K562 (cell line): ENCODE data around the gene VSTM2B. TPM values are rescaled to one million over a fixed set of nuclear protein-coding genes. Genes with fewer than 3 reads are reported as not detected.

ENCODE experiments used
- ATF7 ChIP-seq: fragments of 450-650 bp; IDR thresholded peaks from 2 replicates; pipeline ENCODE4 v1.7.1; 2014; ENCODE audit warnings: mild to moderate bottlenecking, moderate library complexity
- CBFA2T2 ChIP-seq: fragments of 450-650 bp; conservative IDR thresholded peaks from 2 replicates; pipeline ENCODE4 v1.6.1; 2017; ENCODE audit warnings: mild to moderate bottlenecking
- ELK1 ChIP-seq: sonication (generic); formaldehyde crosslinking; IDR thresholded peaks from 2 replicates; pipeline ENCODE4 v1.8.1; 2022; ENCODE audit warnings: missing genetic modification reagents
- MGA ChIP-seq: fragments of 450-650 bp; IDR thresholded peaks from 2 replicates; pipeline ENCODE4 v1.6.1; 2016; ENCODE audit warnings: mild to moderate bottlenecking, moderate library complexity
- ZFP30 ChIP-seq: fragments of 250-450 bp; sonication (Bioruptor Pico); IDR thresholded peaks from 2 replicates; pipeline ENCODE4 v1.8.0; 2022; ENCODE audit warnings: moderate library complexity, mild to moderate bottlenecking, inconsistent platforms, borderline replicate concordance
- polyA plus RNA-seq, 8 experiments: library from polyadenylated mRNA; depleted of rRNA in 4 of 8; stranded (reverse) in 5 of 8; unstranded in 3 of 8; fragments of >200 nt; fragmentation: Nextera tagmentation in 2 of 8; fragmentation: Illumina TruSeq in 1 of 8; extraction: Ambion mirVana in 2 of 8; extraction: Trizol in 1 of 8; gene quantifications; 2 replicates each; pipeline versions ENCODE4 v1.2.1 to v1.2.3, GENCODE V29; 2011 to 2014; ENCODE audit warnings: inconsistent platforms in 1 of 8, missing spikeins in 1 of 8
- total RNA-seq, 7 experiments: library from RNA; depleted of rRNA in 6 of 7; stranded (reverse); fragments of >200 nt in 6 of 7; fragmentation: Illumina TruSeq in 2 of 7; extraction: Trizol in 2 of 7; gene quantifications; 2 replicates each; pipeline versions ENCODE4 v1.2.1 to v1.2.3, GENCODE V29; 2011 to 2021; ENCODE audit warnings: low replicate concordance in 1 of 7

The VSTM2B gene
- total and polyA plus RNA-seq, 9 of the 15 experiments (the other 6 are each of a cell fraction or from before 2014, with no cell fraction given), result not detected

- TF ChIP-seq MGA (no peak), ZFP30 (CRISPR knock-in tag) (no peak), ATF7 (no peak), ELK1 (CRISPR knock-in tag) (no peak), CBFA2T2 (no peak)
- TF ChIP-seq, all 486 proteins: peak for 0
Observed at GRCh38 chr19:29491491-29491890, 34.3 kb upstream of the VSTM2B start (continued).
